ENCODE data around the gene ABCA5.

ABCA5 gene

DNA sequence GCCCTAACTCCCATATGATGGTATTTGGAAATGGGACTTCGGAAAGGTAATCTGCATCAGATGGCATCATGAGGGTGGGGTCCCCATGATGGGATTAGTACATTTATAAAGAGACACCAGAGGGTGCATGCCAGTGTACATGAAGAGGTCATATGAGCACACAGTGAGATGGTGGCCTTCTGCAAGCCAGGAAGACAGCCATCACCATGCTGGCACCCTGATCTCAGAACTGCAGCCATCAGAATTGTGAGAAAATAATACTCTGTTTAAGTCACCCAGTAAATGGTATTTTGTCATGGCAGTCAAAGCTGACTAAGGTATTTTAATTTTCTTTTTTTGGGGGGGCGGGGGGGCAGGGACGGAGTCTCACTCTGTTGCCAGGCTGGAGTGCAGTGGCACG is 51.2 kb downstream of the ABCA5 start:
- Mint-ChIP-seq H3K27me3 (no peaks in the 10 kb centered on the region), H3K4me1 (no peaks in the 10 kb centered on the region), H3K9me3 (no peaks in the 10 kb centered on the region), H3K27ac (ENCODE audit: low read depth) (no peak overlapping the region), H3K36me3 (ENCODE audit: insufficient read depth) (peaks cover 5% of the 10 kb centered on the region), H3K4me3 (no peak overlapping the region)
- ATAC-seq (replicated peaks; ENCODE audit: extremely low read depth, poor library complexity, severe bottlenecking): no peak
- DNase-seq (ENCODE audit: low spot score in 2 of 2): no peak

DNA sequence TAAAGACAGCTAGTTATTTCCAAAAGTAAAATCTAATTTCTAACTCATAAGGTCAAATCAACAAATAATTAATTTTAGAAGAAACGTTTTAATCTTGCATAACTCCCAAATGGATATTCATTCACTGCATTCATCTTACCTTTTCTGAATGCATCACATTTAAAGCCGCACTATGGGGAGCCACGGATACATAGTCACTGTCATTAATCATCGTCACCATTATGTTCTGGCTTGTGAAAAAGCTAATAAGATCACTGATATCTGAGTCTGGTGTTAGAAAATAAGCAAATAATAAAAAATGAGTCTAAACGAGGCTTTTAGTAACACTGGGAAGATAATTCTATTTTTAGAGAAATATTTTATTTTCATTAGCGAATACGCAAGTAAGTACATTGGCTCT is 55.9 kb downstream of the ABCA5 start:
- H3K27ac Mint-ChIP-seq (ENCODE audit: low read depth): no peak overlapping the region
- ATAC-seq (replicated peaks; ENCODE audit: extremely low read depth, poor library complexity, severe bottlenecking) (no peak), DNase-seq (ENCODE audit: low spot score in 2 of 2) (no peak)
- H3K4me3 Mint-ChIP-seq: no peak overlapping the region
- H3K27me3 Mint-ChIP-seq: no peaks in the 10 kb centered on the region
- peaks cover 6% of the 10 kb centered on the region for H3K36me3 Mint-ChIP-seq (ENCODE audit: insufficient read depth)
- H3K4me1 Mint-ChIP-seq: no peaks in the 10 kb centered on the region
- no peaks in the 10 kb centered on the region for H3K9me3 Mint-ChIP-seq

GRCh38 chr17:69269131-69269998 is 57.6 kb downstream of the ABCA5 start:
- Mint-ChIP-seq H3K27me3 (no peaks in the 10 kb centered on the region), H3K27ac (ENCODE audit: low read depth) (no peak overlapping the region), H3K4me1 (no peaks in the 10 kb centered on the region), H3K4me3 (no peak overlapping the region), H3K36me3 (ENCODE audit: insufficient read depth) (peaks cover 10% of the 10 kb centered on the region), H3K9me3 (no peaks in the 10 kb centered on the region)
- DNase-seq (ENCODE audit: low spot score in 2 of 2): no peak
- no peak for ATAC-seq (replicated peaks; ENCODE audit: extremely low read depth, poor library complexity, severe bottlenecking)

DNA sequence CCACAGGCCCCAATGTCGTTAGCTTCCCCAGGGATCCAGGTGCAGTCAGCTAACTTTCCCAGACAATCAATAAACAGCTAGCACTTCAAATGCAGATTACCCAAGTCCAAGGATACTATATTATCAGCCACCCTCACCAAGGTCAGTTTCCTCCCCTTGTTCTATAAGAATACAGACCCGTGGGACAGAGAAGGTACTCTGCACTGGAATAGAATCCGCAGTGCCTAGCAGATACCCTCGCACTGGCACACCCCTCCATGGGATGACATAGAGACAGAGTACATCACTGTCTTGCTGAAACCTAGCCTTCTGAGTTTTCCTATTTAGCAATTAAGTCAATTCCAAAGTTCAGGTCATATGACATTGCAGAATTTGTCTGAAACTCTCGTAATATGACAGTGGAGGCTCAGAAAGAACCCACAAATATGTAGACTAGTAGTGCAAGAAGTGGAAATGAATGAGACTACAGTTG is 58.4 kb downstream of the ABCA5 start:
- Mint-ChIP-seq H3K9me3 (no peaks in the 10 kb centered on the region), H3K27me3 (no peaks in the 10 kb centered on the region)
- DNase-seq (ENCODE audit: low spot score in 2 of 2): no peak

GRCh38 chr17:69267219-69267618 is 59.7 kb downstream of the ABCA5 start:
- DNase-seq (ENCODE audit: low spot score in 2 of 2) (no peak), ATAC-seq (replicated peaks; ENCODE audit: extremely low read depth, poor library complexity, severe bottlenecking) (no peak)
- H3K4me1 Mint-ChIP-seq: no peaks in the 10 kb centered on the region
- H3K27me3 Mint-ChIP-seq: no peaks in the 10 kb centered on the region
- no peaks in the 10 kb centered on the region for H3K9me3 Mint-ChIP-seq
- H3K36me3 Mint-ChIP-seq (ENCODE audit: insufficient read depth): peaks cover 8% of the 10 kb centered on the region
- H3K4me3 Mint-ChIP-seq: no peak overlapping the region
- H3K27ac Mint-ChIP-seq (ENCODE audit: low read depth): no peak overlapping the region

More for the DNA sequence above, 58.4 kb downstream of the ABCA5 start:
- Mint-ChIP-seq H3K4me1 (no peaks in the 10 kb centered on the region), H3K4me3 (no peak overlapping the region), H3K27ac (ENCODE audit: low read depth) (no peak overlapping the region), H3K36me3 (ENCODE audit: insufficient read depth) (peaks cover 10% of the 10 kb centered on the region)
- ATAC-seq (replicated peaks; ENCODE audit: extremely low read depth, poor library complexity, severe bottlenecking): no peak

GRCh38 chr17:69265873-69266272 is 61.1 kb downstream of the ABCA5 start:
- H3K9me3 Mint-ChIP-seq: no peaks in the 10 kb centered on the region

DNA sequence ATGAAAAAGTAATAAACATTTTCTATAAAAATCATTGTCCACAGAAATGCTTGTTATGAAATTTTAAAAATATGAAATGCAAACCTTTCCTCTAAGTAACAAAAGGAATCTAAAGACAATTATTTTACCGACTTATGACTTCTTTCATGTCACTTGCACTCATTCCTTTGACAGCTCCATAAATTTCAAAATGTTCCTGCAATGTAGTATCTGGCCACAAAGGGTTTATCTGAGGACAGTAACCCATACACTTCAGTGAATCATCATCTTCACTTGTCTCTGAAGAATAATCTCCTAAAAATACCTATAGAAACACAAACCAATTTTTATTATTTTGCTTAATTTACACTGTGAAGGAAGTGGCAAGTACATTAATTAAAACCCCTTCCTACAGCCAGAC is 72.7 kb downstream of the ABCA5 start:
- peaks cover 9% of the 10 kb centered on the region for H3K36me3 Mint-ChIP-seq (ENCODE audit: insufficient read depth)
- ATAC-seq (replicated peaks; ENCODE audit: extremely low read depth, poor library complexity, severe bottlenecking) (no peak), DNase-seq (ENCODE audit: low spot score in 2 of 2) (no peak)
- H3K27me3 Mint-ChIP-seq: no peaks in the 10 kb centered on the region
- H3K9me3 Mint-ChIP-seq: no peaks in the 10 kb centered on the region
- H3K4me1 Mint-ChIP-seq: no peaks in the 10 kb centered on the region
- H3K4me3 Mint-ChIP-seq: no peak overlapping the region
- H3K27ac Mint-ChIP-seq (ENCODE audit: low read depth): no peak overlapping the region

More at GRCh38 chr17:69265873-69266272, 61.1 kb downstream of the ABCA5 start:
- Mint-ChIP-seq H3K27ac (ENCODE audit: low read depth) (no peak overlapping the region), H3K4me1 (no peaks in the 10 kb centered on the region), H3K36me3 (ENCODE audit: insufficient read depth) (peaks cover 8% of the 10 kb centered on the region), H3K4me3 (no peak overlapping the region), H3K27me3 (no peaks in the 10 kb centered on the region)
- no peak for ATAC-seq (replicated peaks; ENCODE audit: extremely low read depth, poor library complexity, severe bottlenecking)
- DNase-seq (ENCODE audit: low spot score in 2 of 2): no peak

GRCh38 chr17:69250641-69251040 is 76.3 kb downstream of the ABCA5 start:
- DNase-seq (ENCODE audit: low spot score in 2 of 2) (no peak), ATAC-seq (replicated peaks; ENCODE audit: extremely low read depth, poor library complexity, severe bottlenecking) (no peak)
- Mint-ChIP-seq H3K27ac (ENCODE audit: low read depth) (no peak overlapping the region), H3K4me1 (no peaks in the 10 kb centered on the region), H3K36me3 (ENCODE audit: insufficient read depth) (peaks cover 11% of the 10 kb centered on the region), H3K27me3 (no peaks in the 10 kb centered on the region), H3K4me3 (no peak overlapping the region), H3K9me3 (no peaks in the 10 kb centered on the region)

- DNase-seq (ENCODE audit: low spot score in 2 of 2) (no peak), ATAC-seq (replicated peaks; ENCODE audit: extremely low read depth, poor library complexity, severe bottlenecking) (no peak)
- Mint-ChIP-seq H3K4me3 (no peak overlapping the region), H3K27me3 (no peaks in the 10 kb centered on the region), H3K36me3 (ENCODE audit: insufficient read depth) (peaks cover 5% of the 10 kb centered on the region), H3K27ac (ENCODE audit: low read depth) (no peak overlapping the region), H3K4me1 (no peaks in the 10 kb centered on the region), H3K9me3 (no peaks in the 10 kb centered on the region)
Observed at GRCh38 chr17:69246726-69247375, 80.1 kb downstream of the ABCA5 start.

- H3K36me3 Mint-ChIP-seq (ENCODE audit: insufficient read depth): peaks cover 5% of the 10 kb centered on the region
- ATAC-seq (replicated peaks; ENCODE audit: extremely low read depth, poor library complexity, severe bottlenecking): no peak
- no peak for DNase-seq (ENCODE audit: low spot score in 2 of 2)
- no peaks in the 10 kb centered on the region for H3K9me3 Mint-ChIP-seq
- no peak overlapping the region for H3K4me3 Mint-ChIP-seq
- H3K27ac Mint-ChIP-seq (ENCODE audit: low read depth): no peak overlapping the region
- H3K27me3 Mint-ChIP-seq: no peaks in the 10 kb centered on the region
- H3K4me1 Mint-ChIP-seq: no peaks in the 10 kb centered on the region
Observed at GRCh38 chr17:69246202-69246601, 80.7 kb downstream of the ABCA5 start.

DNA sequence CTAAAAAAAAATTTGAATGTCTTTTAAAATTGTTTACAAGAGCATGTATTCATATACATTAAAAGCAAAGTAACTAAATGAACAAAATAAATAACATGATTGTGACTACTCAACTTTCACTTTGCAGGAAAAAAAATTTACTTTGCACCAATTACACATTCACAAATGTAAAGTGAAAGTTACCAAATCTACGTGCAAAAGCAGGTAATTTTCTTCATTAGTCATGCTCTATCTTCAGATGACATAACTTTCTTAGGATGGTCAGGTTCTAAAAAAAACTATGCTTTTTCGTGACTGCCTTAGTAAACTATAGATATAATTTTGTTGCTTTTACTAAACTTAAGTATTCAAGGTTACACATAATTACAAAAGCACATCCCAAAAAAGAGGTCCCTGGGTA is 81.3 kb downstream of the ABCA5 start:
- DNase-seq (ENCODE audit: low spot score in 2 of 2): no peak
- Mint-ChIP-seq H3K4me3 (no peak overlapping the region), H3K27ac (ENCODE audit: low read depth) (no peak overlapping the region), H3K9me3 (no peaks in the 10 kb centered on the region), H3K27me3 (no peaks in the 10 kb centered on the region), H3K4me1 (no peaks in the 10 kb centered on the region), H3K36me3 (ENCODE audit: insufficient read depth) (peaks cover 5% of the 10 kb centered on the region)
- ATAC-seq (replicated peaks; ENCODE audit: extremely low read depth, poor library complexity, severe bottlenecking): no peak

- DNase-seq (ENCODE audit: low spot score in 2 of 2): no peak
- peaks cover 4% of the 10 kb centered on the region for H3K36me3 Mint-ChIP-seq (ENCODE audit: insufficient read depth)
- no peak overlapping the region for H3K4me3 Mint-ChIP-seq
- no peaks in the 10 kb centered on the region for H3K9me3 Mint-ChIP-seq
- no peak for ATAC-seq (replicated peaks; ENCODE audit: extremely low read depth, poor library complexity, severe bottlenecking)
- H3K4me1 Mint-ChIP-seq: peaks cover 4% of the 10 kb centered on the region
- H3K27ac Mint-ChIP-seq (ENCODE audit: low read depth): no peak overlapping the region
- no peaks in the 10 kb centered on the region for H3K27me3 Mint-ChIP-seq
Observed at GRCh38 chr17:69239611-69240600, 87.0 kb downstream of the ABCA5 start.

Data from central memory CD8-positive, alpha-beta T cell (primary cell).